SK-N-MC (cell line): ENCODE data around the gene GRIA4.

Experiments
- DNase-seq: peaks from one replicate; pipeline ENCODE4 v3.0.0-alpha.2; 2011; ENCODE audit warnings: low read depth, low spot score
- H3K27ac ChIP-seq: fragments of 200-600 bp; sonication (generic); 2 replicates; pipeline ENCODE4 v1.5.1; 2016; ENCODE audit warnings: mixed run types
- H3K36me3 ChIP-seq: fragments of 200-600 bp; sonication (generic); 2 replicates; pipeline ENCODE4 v1.6.1; 2017; ENCODE audit warnings: antibody characterized with exemption, low read length, mixed read lengths; ENCODE audit not compliant: insufficient read depth
- H3K4me3 ChIP-seq: fragments of 200-600 bp; sonication (generic); 2 replicates; pipeline ENCODE4 v1.5.1; 2016
- H3K9ac ChIP-seq: fragments of 200-600 bp; sonication (generic); 2 replicates; pipeline ENCODE4 v1.8.0; 2017; ENCODE audit warnings: mixed run types, mixed read lengths; ENCODE audit not compliant: insufficient read length
- H3K9me3 ChIP-seq: fragments of 200-600 bp; sonication (generic); 2 replicates; pipeline ENCODE4 v1.6.1; 2017; ENCODE audit warnings: low read depth, mild to moderate bottlenecking, antibody characterized with exemption, low read length, moderate library complexity, mixed read lengths
- EZH2 ChIP-seq: fragments of 200-600 bp; sonication (generic); IDR thresholded peaks from one replicate; pipeline ENCODE4 v1.6.1; 2017; ENCODE audit warnings: antibody characterized with exemption
- FOXP2 ChIP-seq: optimal IDR thresholded peaks from 2 replicates; pipeline ENCODE3; 2011; ENCODE audit warnings: mild to moderate bottlenecking, moderate library complexity; ENCODE audit not compliant: insufficient read depth; ENCODE audit errors: extremely low read length, control extremely low read depth
- POLR2AphosphoS5 ChIP-seq: IDR thresholded peaks from 2 replicates; pipeline ENCODE4 v1.6.1; 2012; ENCODE audit warnings: mild to moderate bottlenecking, low read depth, low read length, borderline replicate concordance

The GRIA4 gene

GRCh38 chr11:105697291-105697690 lies 87.4 kb downstream of the GRIA4 start:
- H3K9ac ChIP-seq = no peak overlapping the region
- TF ChIP-seq EZH2 (no peak), POLR2AphosphoS5 (no peak), FOXP2 (no peak)
- H3K27ac ChIP-seq = no peak overlapping the region
- H3K4me3 ChIP-seq = no peak overlapping the region
- DNase-seq = no peak
- H3K36me3 ChIP-seq = no peaks in the 10 kb centered on the region
- no peaks in the 10 kb centered on the region for H3K9me3 ChIP-seq

- no peak overlapping the region for H3K27ac ChIP-seq
- H3K9me3 ChIP-seq = no peaks in the 10 kb centered on the region
- DNase-seq = no peak
- TF ChIP-seq EZH2 (no peak), POLR2AphosphoS5 (no peak), FOXP2 (no peak)
- no peaks in the 10 kb centered on the region for H3K36me3 ChIP-seq
- H3K9ac ChIP-seq = no peak overlapping the region
- no peak overlapping the region for H3K4me3 ChIP-seq
Observed at GRCh38 chr11:105699203-105699602, 89.3 kb downstream of the GRIA4 start.

GRCh38 chr11:105700271-105700670 lies 90.4 kb downstream of the GRIA4 start:
- Histone ChIP-seq H3K4me3 (no peak overlapping the region), H3K9ac (no peak overlapping the region), H3K36me3 (no peaks in the 10 kb centered on the region), H3K9me3 (no peaks in the 10 kb centered on the region), H3K27ac (no peak overlapping the region)
- no peak for TF ChIP-seq POLR2AphosphoS5
- no peak for TF ChIP-seq FOXP2
- TF ChIP-seq EZH2 = no peak
- no peak for DNase-seq

GRCh38 chr11:105701098-105701497 lies 91.2 kb downstream of the GRIA4 start:
- Histone ChIP-seq H3K36me3 (no peaks in the 10 kb centered on the region), H3K9me3 (no peaks in the 10 kb centered on the region), H3K4me3 (no peak overlapping the region), H3K9ac (no peak overlapping the region), H3K27ac (no peak overlapping the region)
- no peak for DNase-seq
- TF ChIP-seq EZH2 = no peak
- no peak for TF ChIP-seq FOXP2
- TF ChIP-seq POLR2AphosphoS5 = no peak

- no peak overlapping the region for H3K4me3 ChIP-seq
- H3K36me3 ChIP-seq = no peaks in the 10 kb centered on the region
- TF ChIP-seq POLR2AphosphoS5 = no peak
- H3K27ac ChIP-seq = no peak overlapping the region
- no peak for DNase-seq
- H3K9me3 ChIP-seq = no peaks in the 10 kb centered on the region
- no peak overlapping the region for H3K9ac ChIP-seq
Observed at GRCh38 chr11:105705786-105706530, 96.1 kb downstream of the GRIA4 start.

GRCh38 chr11:105713106-105713505 lies 103.2 kb downstream of the GRIA4 start:
- no peak overlapping the region for H3K4me3 ChIP-seq

GRCh38 chr11:105713696-105714095 lies 103.8 kb downstream of the GRIA4 start:
- TF ChIP-seq EZH2 (no peak), FOXP2 (no peak), POLR2AphosphoS5 (no peak)
- H3K4me3 ChIP-seq = no peak overlapping the region
- H3K9ac ChIP-seq = no peak overlapping the region
- no peak overlapping the region for H3K27ac ChIP-seq
- H3K9me3 ChIP-seq = no peaks in the 10 kb centered on the region
- DNase-seq = no peak
- no peaks in the 10 kb centered on the region for H3K36me3 ChIP-seq

More at GRCh38 chr11:105713106-105713505, 103.2 kb downstream of the GRIA4 start:
- no peak for DNase-seq
- TF ChIP-seq EZH2 (no peak), FOXP2 (no peak), POLR2AphosphoS5 (no peak)
- H3K9me3 ChIP-seq = no peaks in the 10 kb centered on the region
- H3K27ac ChIP-seq = no peak overlapping the region
- no peak overlapping the region for H3K9ac ChIP-seq
- no peaks in the 10 kb centered on the region for H3K36me3 ChIP-seq

- Histone ChIP-seq H3K36me3 (no peaks in the 10 kb centered on the region), H3K9me3 (no peaks in the 10 kb centered on the region), H3K27ac (no peak overlapping the region), H3K9ac (no peak overlapping the region), H3K4me3 (no peak overlapping the region)
- no peak for DNase-seq
- TF ChIP-seq FOXP2 (no peak), POLR2AphosphoS5 (no peak), EZH2 (no peak)
Observed at GRCh38 chr11:105718641-105719040, 108.8 kb downstream of the GRIA4 start.

GRCh38 chr11:105719073-105719822 lies 109.4 kb downstream of the GRIA4 start:
- DNase-seq = no peak

More at GRCh38 chr11:105719073-105719822, 109.4 kb downstream of the GRIA4 start:
- H3K27ac ChIP-seq = no peak overlapping the region
- H3K4me3 ChIP-seq = peak overlapping the region; percentile 35; the same call in 1 of the 2 replicates
- no peaks in the 10 kb centered on the region for H3K36me3 ChIP-seq
- TF ChIP-seq FOXP2 = no peak
- TF ChIP-seq POLR2AphosphoS5 = no peak; the same call in 1 of the 2 replicates
- TF ChIP-seq EZH2 = no peak
- H3K9ac ChIP-seq = no peak overlapping the region
- no peaks in the 10 kb centered on the region for H3K9me3 ChIP-seq
